ENCODE data around the gene ALK. TPM values are rescaled to one million over a fixed set of nuclear protein-coding genes. Genes with fewer than 3 reads are reported as not detected.

Gene ALK
- polyA plus RNA-seq, 3 donors, result not detected

GRCh38 chr2:29613067-29613466 is 308.3 kb downstream of the ALK start:
- H3K4me1 Mint-ChIP-seq, result no peaks in the 10 kb centered on the region
- no peaks in the 10 kb centered on the region for H3K9me3 ChIP-seq (replicated peaks in 1 of 2; ENCODE audit: control insufficient read depth in 1 of 2, insufficient read depth in 1 of 2, low read length in 2 of 2)
- 100% methylated on average over 2 of the region's 3 CpGs for WGBS (ENCODE audit: insufficient coverage)
- DNase-seq, result no peak
- no peaks in the 10 kb centered on the region for H3K36me3 ChIP-seq (replicated peaks in 1 of 2; ENCODE audit: control insufficient read depth in 1 of 2, insufficient read depth in 2 of 2, low read length in 2 of 2)
- no peak for TF ChIP-seq CTCF (IDR thresholded peaks at IDR 0.05)
- no peak overlapping the region for H3K9ac ChIP-seq (ENCODE audit: insufficient read depth, low read length, poor library complexity, severe bottlenecking)
- H3K27ac Mint-ChIP-seq, result no peak overlapping the region
- intact Hi-C loops (cut with micrococcal nuclease), result no loop called here
- H3K9me3 Mint-ChIP-seq, result peaks cover 2 to 11% (median 4%) of the 10 kb centered on the region in 7 donors
- no peaks in the 10 kb centered on the region for H3K27me3 Mint-ChIP-seq (ENCODE audit: low read depth in 3 of 3)
- no peak overlapping the region for H3K27ac ChIP-seq (ENCODE audit: low read depth in 1 of 2, low read length in 2 of 2)
- H3K4me2 ChIP-seq (replicated peaks; ENCODE audit: extremely low read depth, low read length, poor library complexity, severe bottlenecking), result no peak overlapping the region
- H4K20me1 ChIP-seq (ENCODE audit: insufficient read depth, low read length), result no peaks in the 10 kb centered on the region
- H3K27me3 ChIP-seq (ENCODE audit: control insufficient read depth in 2 of 2, insufficient read depth in 2 of 2, low read length in 2 of 2), result no peaks in the 10 kb centered on the region
- H3K4me3 Mint-ChIP-seq, result no peak overlapping the region
- no peaks in the 10 kb centered on the region for H3K4me1 ChIP-seq (ENCODE audit: control insufficient read depth in 1 of 2, insufficient read depth in 2 of 2, low read length in 2 of 2)
- H2AFZ ChIP-seq (ENCODE audit: insufficient read depth, low read depth, low read length, poor library complexity, severe bottlenecking), result no peak overlapping the region
- H3K79me2 ChIP-seq (ENCODE audit: insufficient read depth, low read length), result no peaks in the 10 kb centered on the region
- H3K4me3 ChIP-seq (replicated peaks in 1 of 3; ENCODE audit: low read depth in 2 of 3, low read length in 3 of 3), result no peak overlapping the region
- no peaks in the 10 kb centered on the region for H3K36me3 Mint-ChIP-seq

DNA sequence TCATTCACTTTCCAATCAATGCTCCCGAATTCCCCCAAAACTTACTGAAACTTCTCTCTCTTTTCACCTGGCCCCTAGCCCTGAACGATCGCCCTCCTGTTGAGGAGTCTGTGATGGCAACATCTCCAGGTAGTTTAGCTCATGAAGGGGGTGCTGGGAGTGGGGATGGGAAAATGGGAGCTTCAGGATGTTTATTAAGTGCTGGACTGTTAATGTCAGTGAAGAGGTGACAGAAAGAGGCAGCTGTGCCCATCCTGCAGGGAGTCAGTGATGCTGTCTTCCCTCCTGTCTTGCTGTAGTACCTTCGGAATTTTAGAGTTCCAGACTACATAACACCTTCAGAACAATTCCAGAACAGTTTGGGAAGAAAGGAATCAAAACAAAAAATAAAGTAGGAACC is 308.8 kb downstream of the ALK start:
- no peak overlapping the region for H3K9ac ChIP-seq (ENCODE audit: insufficient read depth, low read length, poor library complexity, severe bottlenecking)
- intact Hi-C loops (cut with micrococcal nuclease), result no loop called here
- TF ChIP-seq CTCF (IDR thresholded peaks at IDR 0.05), result no peak
- H3K36me3 ChIP-seq (replicated peaks in 1 of 2; ENCODE audit: control insufficient read depth in 1 of 2, insufficient read depth in 2 of 2, low read length in 2 of 2), result no peaks in the 10 kb centered on the region
- Mint-ChIP-seq H3K4me1 (no peaks in the 10 kb centered on the region), H3K9me3 (peaks cover 2 to 11% (median 4%) of the 10 kb centered on the region in 7 donors), H3K27me3 (ENCODE audit: low read depth in 3 of 3) (peaks cover 0 to 2% (median 0%) of the 10 kb centered on the region in 3 donors), H3K36me3 (no peaks in the 10 kb centered on the region), H3K4me3 (no peak overlapping the region), H3K27ac (no peak overlapping the region)
- no peak overlapping the region for H3K4me2 ChIP-seq (replicated peaks; ENCODE audit: extremely low read depth, low read length, poor library complexity, severe bottlenecking)
- H3K4me1 ChIP-seq (ENCODE audit: control insufficient read depth in 1 of 2, insufficient read depth in 2 of 2, low read length in 2 of 2), result no peaks in the 10 kb centered on the region
- H3K27ac ChIP-seq (ENCODE audit: low read depth in 1 of 2, low read length in 2 of 2), result no peak overlapping the region
- H3K79me2 ChIP-seq (ENCODE audit: insufficient read depth, low read length), result no peaks in the 10 kb centered on the region
- H2AFZ ChIP-seq (ENCODE audit: insufficient read depth, low read depth, low read length, poor library complexity, severe bottlenecking), result no peak overlapping the region
- H3K27me3 ChIP-seq (ENCODE audit: control insufficient read depth in 2 of 2, insufficient read depth in 2 of 2, low read length in 2 of 2), result no peaks in the 10 kb centered on the region
- H3K9me3 ChIP-seq (replicated peaks in 1 of 2; ENCODE audit: control insufficient read depth in 1 of 2, insufficient read depth in 1 of 2, low read length in 2 of 2), result no peaks in the 10 kb centered on the region
- WGBS (ENCODE audit: insufficient coverage), result 100% methylated on average over 2 of the region's 4 CpGs
- no peak overlapping the region for H3K4me3 ChIP-seq (replicated peaks in 1 of 3; ENCODE audit: low read depth in 2 of 3, low read length in 3 of 3)
- DNase-seq, result no peak
- H4K20me1 ChIP-seq (ENCODE audit: insufficient read depth, low read length), result no peaks in the 10 kb centered on the region

Data from CD14-positive monocyte (primary cell).